ENCODE data around the gene FNDC11. TPM values are rescaled to one million over a fixed set of nuclear protein-coding genes. Genes with fewer than 3 reads are reported as not detected.
"Not testable (repeated sequence)": the region's sequence is repeated elsewhere in the genome, so short reads cannot be mapped to it uniquely, and the experiment has no call there.

Gene FNDC11
- total RNA-seq, 1 donor = 0.84 TPM

DNA sequence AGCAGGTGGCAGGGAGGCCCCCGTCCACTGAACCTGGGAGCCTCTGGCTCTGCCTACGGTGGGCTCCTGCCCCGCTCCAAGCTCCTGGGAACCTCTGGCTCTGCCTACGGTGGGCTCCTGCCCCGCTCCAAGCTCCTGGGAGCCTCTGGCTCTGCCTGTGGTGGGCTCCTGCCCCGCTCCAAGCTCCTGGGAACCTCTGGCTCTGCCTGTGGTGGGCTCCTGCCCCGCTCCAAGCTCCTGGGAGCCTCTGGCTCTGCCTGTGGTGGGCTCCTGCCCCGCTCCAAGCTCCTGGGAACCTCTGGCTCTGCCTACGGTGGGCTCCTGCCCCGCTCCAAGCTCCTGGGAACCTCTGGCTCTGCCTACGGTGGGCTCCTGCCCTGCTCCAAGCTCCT lies 17.1 kb downstream of the FNDC11 start:
- not testable (repeated sequence) for H3K9me3 ChIP-seq (ENCODE audit: low read depth, low read length); H3K27me3 ChIP-seq (ENCODE audit: insufficient read depth, low read length); H3K4me3 ChIP-seq (ENCODE audit: low read length)
- peaks cover 55% of the 10 kb centered on the region for H3K4me1 ChIP-seq (ENCODE audit: insufficient read depth, low read length)

DNA sequence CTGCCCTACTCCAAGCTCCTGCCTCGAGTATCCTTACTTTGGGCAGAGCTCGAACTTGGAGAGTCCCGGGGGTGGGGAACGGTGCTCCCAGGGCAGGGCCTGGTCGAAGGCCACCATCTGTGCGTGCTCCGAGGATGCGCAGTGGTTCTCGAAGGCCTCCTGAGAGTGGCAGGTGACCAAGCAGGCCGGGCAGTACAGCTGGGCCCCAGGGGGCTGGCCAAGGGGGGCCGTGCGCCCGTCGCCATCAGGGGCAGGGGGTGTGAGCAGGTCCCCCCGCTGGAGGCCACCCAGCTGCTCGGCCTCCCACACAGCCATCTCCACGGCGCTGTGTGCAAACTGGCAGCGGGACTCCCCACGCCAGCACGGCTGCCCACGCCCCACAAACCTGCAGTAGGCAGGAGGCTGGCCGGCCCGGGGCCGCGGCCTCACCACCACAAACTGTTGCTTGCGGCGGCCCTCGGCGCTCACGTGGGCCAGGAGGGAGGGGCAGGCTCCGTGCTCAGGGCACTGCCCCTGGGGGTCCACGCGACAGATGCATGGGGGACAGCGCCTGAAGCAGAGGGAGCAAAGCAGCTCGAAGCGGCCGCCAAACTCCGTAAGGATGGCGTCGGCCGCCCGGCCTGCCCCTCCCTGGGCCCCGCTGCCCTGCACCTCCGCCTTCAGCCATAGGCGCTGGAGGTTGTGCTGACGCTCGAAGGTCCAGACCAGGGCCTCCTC lies 18.3 kb downstream of the FNDC11 start:
- H3K4me3 ChIP-seq (ENCODE audit: low read length) = no peak overlapping the region
- no peaks in the 10 kb centered on the region for H3K27me3 ChIP-seq (ENCODE audit: insufficient read depth, low read length)
- H3K4me1 ChIP-seq (ENCODE audit: insufficient read depth, low read length) = peaks cover 48% of the 10 kb centered on the region
- no peaks in the 10 kb centered on the region for H3K9me3 ChIP-seq (ENCODE audit: low read depth, low read length)

DNA sequence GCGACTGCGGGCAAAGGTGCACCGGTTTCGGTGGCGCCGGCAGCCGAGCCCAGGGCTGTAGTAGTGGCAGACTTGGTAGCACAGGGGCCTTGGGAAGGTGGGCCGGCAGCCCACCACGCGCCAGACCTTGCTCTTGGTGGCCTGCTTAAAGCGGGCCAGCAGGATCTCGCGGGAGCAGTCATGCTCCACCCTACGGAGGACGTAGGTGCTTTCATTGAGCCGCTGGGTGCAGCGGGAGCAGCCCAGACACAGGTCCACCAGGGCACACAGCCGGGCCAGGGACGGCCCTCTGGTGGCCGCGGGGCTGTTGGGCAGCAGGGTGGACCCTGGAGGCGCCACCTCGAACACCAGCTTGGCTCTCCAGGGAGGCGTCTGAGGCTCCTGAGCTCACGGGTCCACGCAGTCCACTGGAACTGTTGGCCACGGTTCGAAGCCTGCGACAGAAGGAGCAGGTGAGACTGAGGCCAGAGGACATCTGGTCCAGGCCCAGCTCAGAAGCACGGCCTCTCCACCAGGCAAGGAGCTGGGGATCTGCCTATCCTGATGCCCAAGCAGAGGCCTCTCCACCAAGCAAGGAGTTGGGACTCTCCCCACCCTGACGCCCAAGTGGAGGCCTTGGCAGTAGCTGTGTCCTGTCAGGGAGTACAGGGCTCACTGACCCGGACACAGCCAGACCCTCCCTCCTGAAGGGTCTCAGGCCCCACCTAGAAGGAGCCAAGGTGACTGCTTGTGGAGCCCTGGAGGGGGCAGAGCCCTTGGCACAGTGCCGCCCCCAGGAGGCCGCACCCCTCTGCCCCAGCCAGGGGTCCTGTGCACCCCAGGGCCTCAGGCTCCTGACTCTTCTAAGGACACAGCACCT lies 19.1 kb downstream of the FNDC11 start:
- no peaks in the 10 kb centered on the region for H3K27me3 ChIP-seq (ENCODE audit: insufficient read depth, low read length)
- no peaks in the 10 kb centered on the region for H3K9me3 ChIP-seq (ENCODE audit: low read depth, low read length)
- peak overlapping the region; percentile 70 for H3K4me3 ChIP-seq (ENCODE audit: low read length)
- H3K4me1 ChIP-seq (ENCODE audit: insufficient read depth, low read length) = peaks cover 40% of the 10 kb centered on the region

DNA sequence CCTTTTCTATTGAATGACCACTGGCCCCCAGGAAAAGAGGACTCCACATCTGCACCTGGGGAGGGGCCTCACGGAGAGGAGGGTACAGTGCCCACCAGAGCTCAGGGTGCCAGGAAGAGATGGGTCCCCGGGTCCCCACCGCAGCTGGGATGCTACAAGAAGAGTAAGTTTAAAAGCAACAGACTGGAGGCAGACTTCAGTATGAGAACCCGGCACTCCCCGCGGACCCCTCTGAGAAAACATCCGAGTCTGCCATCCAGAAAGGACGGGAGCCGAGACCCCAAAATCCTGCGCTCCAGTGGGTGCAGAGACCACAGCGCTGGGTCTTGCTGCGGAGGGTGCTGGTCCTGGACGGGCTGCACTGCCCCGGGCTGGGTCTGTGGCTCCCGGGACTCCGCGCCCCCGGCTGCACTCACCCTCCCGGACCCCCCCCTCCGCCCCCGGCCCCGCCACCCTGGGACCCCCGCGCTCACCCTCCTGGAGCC lies 19.7 kb downstream of the FNDC11 start:
- H3K9me3 ChIP-seq (ENCODE audit: low read depth, low read length) = no peaks in the 10 kb centered on the region
- H3K4me1 ChIP-seq (ENCODE audit: insufficient read depth, low read length) = peaks cover 33% of the 10 kb centered on the region
- H3K4me3 ChIP-seq (ENCODE audit: low read length) = peak overlapping the region; percentile 70
- no peaks in the 10 kb centered on the region for H3K27me3 ChIP-seq (ENCODE audit: insufficient read depth, low read length)

DNA sequence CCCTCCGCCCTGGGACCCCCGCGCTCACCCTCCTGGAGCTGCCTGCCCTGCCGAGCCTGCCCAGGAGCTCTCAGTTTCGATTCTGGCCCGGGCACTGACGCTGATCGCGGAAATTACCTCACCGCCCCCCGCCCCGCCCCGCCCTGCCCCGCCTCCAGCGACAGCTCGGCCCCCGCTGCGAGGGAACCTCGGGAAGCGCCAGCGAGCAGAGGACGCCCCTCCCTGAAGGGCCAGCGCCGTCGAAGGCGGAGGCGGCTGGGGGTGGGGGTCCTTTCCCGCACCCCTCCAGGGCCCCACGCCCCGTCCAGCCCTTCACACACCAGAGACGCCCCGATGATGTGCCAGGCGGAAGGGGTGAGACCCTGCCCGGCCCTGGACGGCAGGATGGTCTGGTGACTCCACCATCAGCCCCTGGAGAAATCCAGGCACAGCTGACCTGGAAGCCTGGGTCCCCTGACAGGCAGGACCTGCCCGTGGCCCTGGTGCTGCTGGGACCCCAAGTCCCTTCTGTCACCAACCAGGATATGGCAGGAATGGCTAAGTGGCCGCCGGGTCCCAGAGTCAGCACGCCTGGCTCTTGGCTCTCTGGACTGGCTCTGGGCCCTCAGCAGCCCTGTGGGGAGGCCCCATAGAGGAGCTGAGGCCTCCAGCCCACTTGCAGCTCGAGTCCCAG lies 20.3 kb downstream of the FNDC11 start, which contains the start of gene HELZ2:
TSS of gene HELZ2 (minus strand) at position 84 of the 673 bp plus-strand sequence. CDS start 1,854 bp downstream, outside the sequence.
- H3K4me1 ChIP-seq (ENCODE audit: insufficient read depth, low read length) = peaks cover 32% of the 10 kb centered on the region
- no peaks in the 10 kb centered on the region for H3K9me3 ChIP-seq (ENCODE audit: low read depth, low read length)
- no peaks in the 10 kb centered on the region for H3K27me3 ChIP-seq (ENCODE audit: insufficient read depth, low read length)
- H3K4me3 ChIP-seq (ENCODE audit: low read length) = peak within 1 kb of the TSS; percentile 70

DNA sequence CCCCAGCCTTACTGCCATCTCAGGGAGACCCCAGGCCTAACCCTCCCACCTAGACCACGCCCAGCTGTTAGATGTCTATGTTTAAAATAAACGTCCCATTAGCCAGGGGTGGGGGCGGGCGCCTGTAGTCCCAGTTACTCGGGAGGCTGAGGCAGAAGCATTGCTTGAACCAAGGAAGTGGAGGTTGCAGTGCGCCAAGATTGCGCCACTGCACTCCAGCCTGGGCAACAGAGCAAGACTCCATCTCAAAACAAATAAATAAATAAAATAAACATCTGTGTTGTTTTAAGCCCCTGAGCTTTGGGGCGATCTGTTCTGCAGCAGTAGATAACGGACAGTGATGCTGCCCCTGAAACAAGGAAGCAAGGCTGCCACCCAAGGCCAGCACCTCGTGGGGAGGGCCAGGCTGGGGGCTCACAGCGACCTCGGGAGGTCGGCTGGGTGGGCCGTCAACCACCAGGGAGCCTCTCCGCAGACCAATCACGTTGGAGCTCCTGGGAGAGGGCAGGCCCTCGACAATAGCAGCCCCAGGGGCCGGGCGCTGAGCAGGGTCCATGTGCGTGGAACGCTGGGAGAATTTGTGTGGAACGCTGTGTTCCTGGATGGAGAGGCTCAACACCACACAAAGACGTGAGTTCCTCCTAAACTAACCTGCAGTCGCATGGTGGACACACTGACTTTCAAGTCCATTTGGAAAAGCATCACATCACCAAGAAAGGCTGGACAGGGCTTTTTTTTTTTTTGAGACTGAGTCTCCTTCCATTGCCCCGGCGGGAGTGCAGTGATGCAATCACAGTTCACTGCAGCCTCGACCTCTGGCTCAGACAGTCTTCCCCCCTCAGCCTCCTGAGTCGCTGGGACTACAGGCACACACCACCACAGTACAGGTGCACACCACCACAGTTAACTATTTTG lies 21.1 kb downstream of the FNDC11 start:
- Histone ChIP-seq H3K4me1 (ENCODE audit: insufficient read depth, low read length) (peaks cover 26% of the 10 kb centered on the region), H3K27me3 (ENCODE audit: insufficient read depth, low read length) (no peaks in the 10 kb centered on the region), H3K9me3 (ENCODE audit: low read depth, low read length) (no peaks in the 10 kb centered on the region), H3K4me3 (ENCODE audit: low read length) (no peak overlapping the region)

DNA sequence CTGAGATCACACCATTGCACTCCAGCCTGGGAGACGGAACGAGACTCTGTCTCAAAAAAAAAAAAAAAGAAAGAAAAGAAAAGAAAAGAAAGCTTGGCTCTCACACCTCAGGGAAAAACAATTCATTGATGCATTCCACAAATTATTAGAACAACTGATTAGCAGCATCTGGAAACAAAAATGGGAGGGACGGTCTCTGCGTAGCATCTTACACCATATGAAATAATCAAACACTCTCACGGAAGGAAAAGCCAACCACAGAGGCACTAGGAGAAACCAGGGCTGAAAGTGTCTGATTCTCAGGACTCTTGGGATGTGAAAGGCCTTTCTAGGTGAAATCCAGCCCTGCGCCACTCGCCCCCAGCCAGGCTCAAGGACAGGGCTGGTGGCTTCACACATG lies 22.4 kb downstream of the FNDC11 start:
- Histone ChIP-seq H3K9me3 (ENCODE audit: low read depth, low read length) (no peaks in the 10 kb centered on the region), H3K27me3 (ENCODE audit: insufficient read depth, low read length) (no peaks in the 10 kb centered on the region), H3K4me3 (ENCODE audit: low read length) (no peak overlapping the region), H3K4me1 (ENCODE audit: insufficient read depth, low read length) (peaks cover 26% of the 10 kb centered on the region)

DNA sequence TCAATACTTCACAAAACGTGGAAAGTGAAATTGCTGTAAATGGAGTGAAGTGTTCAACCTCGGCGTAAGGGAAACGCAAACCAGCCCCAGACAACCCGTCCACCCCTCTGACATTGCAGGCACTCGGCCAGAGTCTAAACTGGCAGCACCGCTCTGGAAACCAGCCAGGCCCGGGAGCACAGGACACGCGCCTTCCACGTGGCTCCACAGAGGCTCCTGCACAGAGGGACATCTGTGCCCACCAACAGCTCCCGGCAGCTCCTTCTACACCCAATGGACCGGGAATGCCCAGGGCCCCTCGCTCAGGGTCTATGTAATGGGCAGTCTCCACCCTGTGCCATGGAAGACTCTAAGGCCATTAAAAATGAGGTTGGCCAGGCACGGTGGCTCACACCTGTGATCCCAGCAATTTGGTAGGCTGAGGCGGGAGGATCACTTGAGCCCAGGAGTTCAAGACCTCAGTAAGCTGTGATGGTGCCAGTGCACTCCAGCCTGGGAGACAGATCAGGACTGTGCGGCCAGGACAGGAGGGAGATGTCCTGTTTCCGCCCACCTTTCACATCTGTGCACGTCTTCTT lies 23.4 kb downstream of the FNDC11 start:
- H3K4me1 ChIP-seq (ENCODE audit: insufficient read depth, low read length) = peaks cover 24% of the 10 kb centered on the region
- no peak overlapping the region for H3K4me3 ChIP-seq (ENCODE audit: low read length)

DNA sequence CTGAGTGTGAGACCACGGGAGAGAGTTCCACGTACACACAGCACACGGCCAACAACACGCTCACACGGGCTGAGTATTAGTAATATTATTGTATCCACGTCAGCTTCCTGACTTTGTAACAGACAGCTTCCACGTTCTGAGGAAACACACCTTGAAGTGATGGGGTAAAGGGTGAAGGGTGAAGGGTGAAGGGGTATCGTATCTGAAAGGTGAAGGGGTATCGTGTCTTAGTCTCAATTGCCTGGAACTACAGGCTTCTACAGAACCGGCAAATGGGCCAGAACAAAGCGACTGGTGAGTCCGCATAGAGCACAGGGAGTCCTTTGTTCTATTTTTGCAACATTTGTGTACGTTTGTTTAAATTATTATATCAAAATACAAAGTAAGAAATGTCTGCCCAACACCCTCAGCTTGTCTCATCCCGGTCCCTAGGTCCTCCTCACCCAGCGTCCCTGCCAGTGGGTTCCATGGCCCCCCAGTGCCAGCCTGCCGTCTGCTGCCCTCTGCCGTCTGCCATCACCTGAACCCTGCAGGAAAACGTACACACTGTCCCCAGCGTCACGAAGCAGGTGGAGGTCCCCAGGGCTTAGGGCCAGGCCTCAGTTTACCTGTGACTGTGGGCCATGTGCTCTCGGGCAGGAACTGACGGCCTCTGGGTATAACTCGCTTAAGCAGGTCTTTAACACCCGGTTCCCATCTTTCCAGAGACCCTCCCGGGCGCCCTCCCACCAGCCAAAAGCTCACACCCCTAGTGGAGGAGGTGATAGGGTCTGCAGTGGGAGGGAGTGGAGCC lies 24.5 kb downstream of the FNDC11 start:
- Histone ChIP-seq H3K4me1 (ENCODE audit: insufficient read depth, low read length) (peaks cover 13% of the 10 kb centered on the region), H3K9me3 (ENCODE audit: low read depth, low read length) (no peaks in the 10 kb centered on the region), H3K27me3 (ENCODE audit: insufficient read depth, low read length) (no peaks in the 10 kb centered on the region), H3K4me3 (ENCODE audit: low read length) (no peak overlapping the region)

More for the DNA sequence above, 23.4 kb downstream of the FNDC11 start:
- Histone ChIP-seq H3K27me3 (ENCODE audit: insufficient read depth, low read length) (no peaks in the 10 kb centered on the region), H3K9me3 (ENCODE audit: low read depth, low read length) (no peaks in the 10 kb centered on the region)

DNA sequence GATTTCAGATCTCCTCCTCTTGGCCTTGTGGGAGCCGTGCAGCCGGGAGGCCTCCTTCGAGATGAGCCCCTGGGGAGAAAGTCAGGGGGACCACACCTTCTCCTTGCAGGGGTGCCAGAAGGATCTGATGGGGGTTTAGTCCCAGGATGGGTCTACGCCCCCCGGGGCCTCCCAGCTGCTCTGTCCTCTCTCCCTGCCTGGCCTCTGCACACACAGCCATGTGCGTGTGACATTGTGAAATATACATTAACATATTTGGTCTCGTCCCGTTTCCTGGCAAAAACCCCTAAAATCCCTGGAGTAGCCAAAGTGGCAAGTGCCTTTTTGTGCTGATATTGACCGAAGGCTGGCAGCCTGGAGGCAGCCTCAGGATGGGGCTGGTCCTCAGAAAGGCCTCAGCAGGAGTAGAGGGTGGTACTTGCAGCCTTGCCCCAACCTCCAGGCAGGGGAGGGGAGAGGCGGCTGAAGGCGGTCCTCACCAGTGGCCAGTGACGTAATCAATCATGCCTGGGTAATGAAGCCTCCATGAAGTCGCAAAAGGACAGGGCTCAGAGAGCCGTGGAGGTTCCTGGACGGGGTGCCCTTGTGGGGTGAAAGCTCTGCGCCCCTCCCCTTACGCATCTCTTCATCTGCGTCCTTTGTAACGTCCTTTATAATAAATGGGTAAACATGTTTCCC lies 25.2 kb downstream of the FNDC11 start:
- H3K27me3 ChIP-seq (ENCODE audit: insufficient read depth, low read length) = no peaks in the 10 kb centered on the region
- peaks cover 11% of the 10 kb centered on the region for H3K4me1 ChIP-seq (ENCODE audit: insufficient read depth, low read length)
- no peak overlapping the region for H3K4me3 ChIP-seq (ENCODE audit: low read length)
- H3K9me3 ChIP-seq (ENCODE audit: low read depth, low read length) = no peaks in the 10 kb centered on the region

DNA sequence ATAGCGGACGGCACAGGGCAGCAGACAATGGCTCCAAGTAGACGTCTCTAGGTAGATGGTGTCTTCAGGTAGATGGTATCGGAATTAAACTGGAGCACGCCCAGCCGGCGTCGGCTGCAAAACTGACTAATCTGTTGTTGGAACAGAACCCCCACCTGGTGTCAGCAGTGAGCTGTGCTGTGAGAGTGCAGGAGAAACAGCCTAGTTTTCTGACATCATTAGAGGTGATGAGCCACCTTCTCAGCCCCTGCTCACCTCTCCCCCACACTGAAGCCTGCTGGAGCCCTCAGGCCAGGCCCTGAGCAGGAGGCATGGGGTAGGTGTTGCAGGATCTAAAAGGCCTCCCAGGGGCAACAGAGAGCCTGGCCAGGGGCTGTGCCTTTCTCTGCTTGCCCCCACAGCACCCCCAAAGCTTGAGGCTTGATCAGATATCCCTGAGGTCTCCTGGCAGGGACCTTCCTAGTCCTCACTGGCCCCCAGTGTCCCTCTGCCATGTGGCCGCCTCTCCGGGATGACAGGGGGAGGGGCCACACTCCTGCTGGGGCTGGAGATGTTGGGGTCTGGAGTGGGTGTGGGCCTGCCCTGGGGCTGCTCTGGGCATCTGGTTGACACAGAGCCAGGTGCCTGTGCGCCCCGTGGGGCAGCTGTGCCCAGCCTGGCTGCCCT lies 27.0 kb downstream of the FNDC11 start:
- H3K4me1 ChIP-seq (ENCODE audit: insufficient read depth, low read length) = peaks cover 10% of the 10 kb centered on the region
- H3K4me3 ChIP-seq (ENCODE audit: low read length) = no peak overlapping the region
- H3K9me3 ChIP-seq (ENCODE audit: low read depth, low read length) = no peaks in the 10 kb centered on the region
- H3K27me3 ChIP-seq (ENCODE audit: insufficient read depth, low read length) = no peaks in the 10 kb centered on the region

DNA sequence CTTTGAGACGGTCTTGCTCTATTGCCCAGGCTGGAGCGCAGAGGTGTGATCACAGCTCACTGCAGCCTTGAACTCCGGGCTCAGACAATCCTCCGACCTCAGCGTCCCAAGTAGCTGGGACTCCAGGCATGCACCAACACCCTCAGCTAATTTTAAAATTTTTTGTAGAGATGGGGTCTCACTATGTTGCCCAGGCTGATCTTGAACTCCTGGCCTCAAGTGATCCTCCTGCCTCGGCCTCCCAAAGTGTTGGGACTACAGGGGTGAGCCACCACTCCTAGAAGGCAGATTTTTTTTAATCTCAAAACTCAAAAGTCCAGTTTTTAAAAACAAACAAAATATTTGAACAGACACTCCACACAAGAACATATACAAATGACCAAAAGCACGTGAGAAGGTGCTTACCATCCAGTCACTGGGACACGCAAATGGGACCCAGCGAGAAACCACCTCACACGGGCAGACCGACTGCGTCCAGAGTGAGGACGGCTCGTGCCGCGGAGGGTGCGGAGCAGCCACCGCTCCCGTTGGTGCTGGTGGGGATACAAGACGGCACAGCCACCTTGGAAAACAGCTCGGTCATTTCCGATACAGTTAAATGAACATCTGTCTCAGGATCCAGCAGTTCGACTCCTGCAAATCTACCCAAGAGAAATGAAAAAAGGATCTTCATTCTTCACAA lies 28.6 kb downstream of the FNDC11 start:
- no peaks in the 10 kb centered on the region for H3K9me3 ChIP-seq (ENCODE audit: low read depth, low read length)
- H3K4me1 ChIP-seq (ENCODE audit: insufficient read depth, low read length) = peaks cover 13% of the 10 kb centered on the region
- H3K27me3 ChIP-seq (ENCODE audit: insufficient read depth, low read length) = no peaks in the 10 kb centered on the region
- no peak overlapping the region for H3K4me3 ChIP-seq (ENCODE audit: low read length)

Measured in mononuclear cell (primary cell).